NAMALWA (cell line): ENCODE measurements around the gene CCT3.

Experiments
- DNase-seq: peaks from one replicate; pipeline ENCODE4 v3.0.0-alpha.2; 2015; ENCODE audit warnings: low spot score

CCT3 gene

DNA sequence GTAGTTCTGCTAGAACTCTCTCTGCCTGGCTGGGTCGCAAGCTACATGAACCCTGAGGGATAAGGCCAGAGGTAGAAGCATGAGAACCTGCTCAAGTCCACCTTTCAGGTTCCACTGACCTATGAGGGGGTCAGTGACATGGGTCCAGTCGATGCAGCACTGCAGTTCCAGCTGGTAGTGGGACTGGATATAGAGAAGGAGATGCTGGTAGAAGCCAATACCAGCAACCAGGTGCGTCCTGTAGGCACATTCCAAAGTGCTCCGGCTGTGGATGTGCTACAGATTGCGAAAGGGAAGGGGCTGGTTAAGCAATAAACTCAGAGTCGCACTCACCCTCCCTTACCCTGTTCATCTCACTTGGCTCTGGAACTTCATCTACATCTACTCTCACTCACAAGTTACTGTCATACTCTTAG, 61.1 kb downstream of the CCT3 start:
- DNase-seq, result no peak

DNA sequence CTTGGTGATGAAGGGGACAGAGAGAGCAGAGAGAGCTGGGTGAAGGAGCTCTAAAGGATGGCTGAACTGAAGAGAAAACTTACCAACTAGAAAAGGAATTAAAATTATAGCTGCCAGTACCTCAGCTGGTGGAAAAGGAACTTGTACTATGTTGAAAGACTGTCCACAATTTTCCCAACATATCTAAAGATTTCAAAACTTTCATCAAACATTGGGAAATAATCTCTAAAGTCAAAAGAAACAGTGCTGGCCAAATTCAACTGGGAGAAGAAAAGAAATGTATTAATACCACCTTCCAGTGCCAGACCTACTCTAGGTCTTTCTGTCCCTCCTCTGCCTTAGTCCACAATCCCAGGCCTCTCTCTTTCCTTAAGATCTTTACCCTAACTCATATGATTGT, 61.6 kb downstream of the CCT3 start:
- DNase-seq, result no peak

- no peak for DNase-seq
Measured at GRCh38 chr1:156270314-156270713, 67.8 kb downstream of the CCT3 start.

- DNase-seq, result no peak
Measured at GRCh38 chr1:156268336-156268735, 69.8 kb downstream of the CCT3 start.

- no peak for DNase-seq
Measured at GRCh38 chr1:156266051-156266450, 72.0 kb downstream of the CCT3 start.

DNA sequence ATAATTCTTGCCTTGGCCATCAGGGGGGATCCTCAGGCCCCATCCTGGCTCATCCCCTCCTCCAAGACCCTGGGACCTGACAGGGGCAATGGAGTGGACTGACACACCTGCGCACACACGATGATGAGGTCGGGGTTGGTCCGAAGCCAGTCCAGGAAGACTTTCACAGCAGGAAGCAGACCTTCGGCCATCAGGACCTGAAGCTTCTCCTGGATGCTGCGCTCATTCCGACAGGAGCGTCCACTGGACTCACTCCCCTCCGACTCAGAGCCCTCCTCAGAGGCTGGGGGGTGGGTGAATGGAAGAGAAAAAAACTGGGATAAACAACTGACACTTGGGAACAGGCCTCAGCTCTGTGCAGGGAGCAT, 74.8 kb downstream of the CCT3 start:
- no peak for DNase-seq

DNA sequence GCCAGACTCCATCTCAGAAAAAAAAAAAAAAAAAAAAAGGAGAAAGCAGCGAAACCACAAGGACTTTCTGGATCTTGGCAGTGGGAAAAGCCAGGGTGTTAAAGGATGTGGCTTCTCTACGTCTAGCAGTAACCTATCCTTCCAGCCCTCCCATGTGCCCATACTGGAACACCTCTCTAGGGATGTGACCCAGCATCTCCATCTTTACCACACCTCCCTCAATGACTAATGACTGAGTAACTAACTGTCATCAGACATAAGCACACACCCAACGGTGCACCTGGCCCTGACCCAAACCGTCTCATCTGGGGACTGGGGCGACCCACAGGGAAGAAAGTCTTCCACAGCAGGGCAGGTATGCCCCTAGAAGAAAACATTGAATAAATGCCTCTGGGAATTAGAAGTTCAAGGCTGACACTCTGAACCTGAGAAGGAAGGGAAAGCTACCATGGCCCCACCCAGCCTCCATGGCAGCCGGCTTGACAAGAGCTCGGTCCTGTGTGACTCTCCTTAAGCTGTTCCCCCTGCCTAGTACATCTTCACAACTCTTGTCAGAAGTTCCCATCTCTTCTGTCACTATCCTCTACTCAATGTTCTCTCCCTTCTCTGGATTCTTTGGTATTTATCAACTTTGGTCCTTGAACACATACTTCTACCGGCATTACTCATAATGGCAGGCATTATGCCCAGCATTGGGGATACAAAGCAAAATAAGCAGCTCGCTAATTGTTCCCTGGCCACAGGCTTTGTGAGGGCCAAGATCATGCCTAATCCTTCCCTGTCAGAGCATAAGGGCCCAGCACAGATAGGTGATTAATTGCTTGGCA, 75.4 kb downstream of the CCT3 start:
- no peak for DNase-seq

DNA sequence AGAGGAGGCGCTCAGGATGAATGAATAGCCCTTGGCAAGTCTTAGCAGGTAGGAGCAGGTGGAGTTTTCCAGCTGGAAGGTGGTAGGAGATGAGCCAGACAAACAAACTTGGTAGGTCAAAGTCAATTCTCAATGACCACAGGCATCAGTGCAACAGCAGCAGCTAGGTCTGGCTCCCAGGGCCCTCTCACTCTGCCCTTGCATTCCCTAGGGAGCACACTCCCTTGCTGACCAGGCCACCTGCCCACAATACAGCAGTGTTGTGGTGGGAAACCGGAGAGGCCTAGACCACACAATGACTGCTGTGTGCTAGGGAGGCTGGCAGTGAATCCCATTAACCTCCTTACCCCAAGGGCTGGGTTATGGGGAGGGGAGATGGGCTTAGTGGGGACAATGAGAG, 77.2 kb downstream of the CCT3 start:
- DNase-seq, result no peak

- no peak for DNase-seq
Measured at GRCh38 chr1:156259805-156260204, 78.3 kb downstream of the CCT3 start.
